Dendritic cell treated with granulocyte-macrophage colony-stimulating factor and Interleukin-4, amounts not matched to agents 40 ng/mL and 50 ng/mL, for 4 days (primary cell): ENCODE measurements around the gene RBMS3.
"Not testable (repeated sequence)": the region's sequence is repeated elsewhere in the genome, so short reads cannot be mapped to it uniquely, and the experiment has no call there.

Experiments
- H3K27ac Mint-ChIP-seq: one replicate; pipeline ENCODE4 v1.8.0; 2022; ENCODE audit warnings: mild to moderate bottlenecking, mixed read lengths
- H3K27me3 Mint-ChIP-seq: one replicate; pipeline ENCODE4 v1.8.0; 2022; ENCODE audit warnings: mild to moderate bottlenecking, mixed read lengths
- H3K36me3 Mint-ChIP-seq: one replicate; pipeline ENCODE4 v1.8.0; 2022; ENCODE audit warnings: low read depth, mixed read lengths
- H3K4me1 Mint-ChIP-seq: one replicate; pipeline ENCODE4 v1.8.0; 2022; ENCODE audit warnings: low read depth, mixed read lengths
- H3K4me3 Mint-ChIP-seq: one replicate; pipeline ENCODE4 v1.8.0; 2022; ENCODE audit warnings: mild to moderate bottlenecking, moderate library complexity, mixed read lengths
- H3K9me3 Mint-ChIP-seq: one replicate; pipeline ENCODE4 v1.8.0; 2022; ENCODE audit warnings: mixed read lengths
- intact Hi-C: fragments of 100-400 bp; cut with micrococcal nuclease; formaldehyde crosslinking; loops from one replicate; pipeline ENCODE4 v1.15.0; 2022

RBMS3 gene

DNA sequence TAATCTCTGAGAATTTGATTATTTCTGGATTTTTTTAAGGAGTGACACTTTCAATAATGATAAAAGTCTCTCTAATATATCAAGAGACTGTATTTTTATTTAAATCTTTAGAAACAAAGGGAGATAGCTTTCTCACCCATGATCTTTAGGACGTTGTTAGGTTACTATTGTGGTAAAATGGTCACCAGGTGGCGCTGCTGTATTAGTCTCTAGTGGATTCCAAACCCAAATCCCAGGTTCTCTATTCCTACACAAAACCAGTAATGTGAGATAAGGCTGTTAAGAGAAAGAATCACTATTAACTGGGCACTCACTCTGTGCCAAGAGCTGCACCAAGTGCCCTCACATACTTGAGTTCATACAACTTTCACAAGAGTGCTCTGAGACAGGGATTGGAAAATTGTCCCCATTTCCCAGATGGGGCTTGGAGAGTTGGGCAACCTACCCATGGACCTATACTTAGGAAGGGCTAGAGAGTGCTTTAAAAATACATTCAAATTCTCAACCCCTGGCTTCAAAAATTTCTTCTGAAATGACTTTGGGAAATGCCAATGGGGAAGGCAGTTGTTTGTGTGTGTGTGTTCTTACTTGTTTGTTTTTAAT is 732.2 kb downstream of the RBMS3 start:
- H3K4me1 Mint-ChIP-seq = no peaks in the 10 kb centered on the region
- H3K36me3 Mint-ChIP-seq = no peaks in the 10 kb centered on the region
- no peak overlapping the region for H3K27ac Mint-ChIP-seq
- no peaks in the 10 kb centered on the region for H3K9me3 Mint-ChIP-seq
- no peaks in the 10 kb centered on the region for H3K27me3 Mint-ChIP-seq
- no peak overlapping the region for H3K4me3 Mint-ChIP-seq
- intact Hi-C loops = loop anchor here (1.0 to 5.0 kb wide), 4 partner anchors 186 to 1119 kb away; no protein-coding TSS in a partner anchor

DNA sequence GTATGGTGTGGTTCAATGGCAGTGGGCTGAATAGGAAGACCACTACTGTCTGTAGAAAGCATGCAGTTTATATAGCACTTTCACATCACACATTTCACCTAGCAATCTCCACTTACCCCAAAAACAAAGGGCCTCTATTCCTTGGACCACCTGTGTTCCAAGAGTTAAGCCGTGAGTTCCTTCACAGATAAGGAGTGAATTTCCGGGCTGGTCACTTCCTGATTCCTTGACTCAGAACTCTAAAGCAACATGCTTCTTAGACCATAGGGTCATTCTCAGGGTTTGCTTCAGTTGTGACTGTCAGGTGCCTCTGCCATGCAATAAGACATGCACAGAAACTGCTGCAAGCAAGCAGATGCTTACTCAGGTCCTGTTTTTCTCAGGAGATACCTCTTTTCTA is 737.0 kb downstream of the RBMS3 start:
- Mint-ChIP-seq H3K27ac (no peak overlapping the region), H3K27me3 (no peaks in the 10 kb centered on the region), H3K4me3 (no peak overlapping the region), H3K4me1 (no peaks in the 10 kb centered on the region), H3K36me3 (no peaks in the 10 kb centered on the region), H3K9me3 (no peaks in the 10 kb centered on the region)
- intact Hi-C loops = no loop called here

DNA sequence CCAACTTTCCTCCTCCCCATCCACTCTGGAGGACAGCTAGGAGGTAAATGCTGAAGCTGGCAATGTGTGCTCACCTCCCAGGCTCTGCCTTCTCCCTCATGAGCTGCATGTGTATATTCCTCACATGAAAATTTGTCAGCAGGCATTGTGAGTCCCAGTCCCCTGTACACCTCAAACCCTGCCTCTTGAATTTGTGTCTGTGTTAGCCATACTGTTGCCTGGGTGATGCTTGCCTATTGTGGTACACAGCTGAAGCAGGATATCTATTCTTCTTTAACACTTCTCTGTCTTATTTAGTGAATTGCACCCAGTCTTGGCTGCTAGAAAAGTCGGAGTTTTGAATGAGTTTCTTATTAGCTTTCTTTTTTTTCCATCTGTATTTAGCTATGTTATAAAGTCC is 739.5 kb downstream of the RBMS3 start:
- H3K36me3 Mint-ChIP-seq = no peaks in the 10 kb centered on the region
- intact Hi-C loops = no loop called here
- no peak overlapping the region for H3K4me3 Mint-ChIP-seq
- no peaks in the 10 kb centered on the region for H3K27me3 Mint-ChIP-seq
- no peaks in the 10 kb centered on the region for H3K9me3 Mint-ChIP-seq
- H3K27ac Mint-ChIP-seq = no peak overlapping the region
- no peaks in the 10 kb centered on the region for H3K4me1 Mint-ChIP-seq

DNA sequence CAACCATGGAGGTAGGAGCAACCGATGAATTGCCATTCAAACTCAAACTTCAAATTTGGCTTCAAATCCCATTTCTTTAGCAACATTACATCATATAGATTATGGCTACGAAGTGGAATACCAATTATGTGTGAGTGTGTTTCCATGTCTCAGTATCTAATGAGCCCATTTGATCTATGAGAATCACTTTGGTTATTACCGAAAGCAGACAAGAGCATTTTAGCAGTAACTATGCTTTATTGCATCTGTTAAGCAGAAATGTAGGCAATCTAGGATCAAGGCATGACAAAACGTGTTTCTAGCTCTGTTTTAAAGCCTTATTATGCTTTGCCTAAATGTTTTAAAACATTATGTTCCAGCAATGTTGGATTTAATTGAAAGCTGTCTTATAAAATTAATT is 743.6 kb downstream of the RBMS3 start:
- Mint-ChIP-seq H3K4me1 (no peaks in the 10 kb centered on the region), H3K9me3 (no peaks in the 10 kb centered on the region), H3K27me3 (no peaks in the 10 kb centered on the region), H3K27ac (no peak overlapping the region), H3K4me3 (no peak overlapping the region), H3K36me3 (no peaks in the 10 kb centered on the region)
- intact Hi-C loops = no loop called here

DNA sequence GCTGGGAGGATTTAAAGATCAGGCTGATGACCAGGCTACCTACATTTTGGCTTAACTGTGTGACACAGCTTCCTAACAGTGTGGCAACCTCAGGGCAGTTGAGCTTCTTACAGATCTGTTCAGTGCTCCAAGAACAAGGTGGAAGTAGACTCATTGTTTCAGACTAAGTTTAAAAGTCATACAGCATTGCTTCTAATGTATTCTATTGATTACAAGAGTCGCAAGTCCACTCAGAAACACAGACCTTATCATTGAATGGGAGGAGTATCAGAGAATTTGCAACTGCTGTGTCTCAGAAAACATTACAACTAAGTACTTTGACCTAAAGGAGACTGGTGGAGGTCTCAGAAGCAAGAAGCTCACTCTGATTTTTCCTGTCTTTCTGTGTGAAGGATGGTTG is 746.0 kb downstream of the RBMS3 start:
- H3K27me3 Mint-ChIP-seq = no peaks in the 10 kb centered on the region
- intact Hi-C loops = no loop called here
- no peaks in the 10 kb centered on the region for H3K4me1 Mint-ChIP-seq
- no peak overlapping the region for H3K4me3 Mint-ChIP-seq
- H3K9me3 Mint-ChIP-seq = no peaks in the 10 kb centered on the region
- H3K36me3 Mint-ChIP-seq = no peaks in the 10 kb centered on the region
- H3K27ac Mint-ChIP-seq = no peak overlapping the region

DNA sequence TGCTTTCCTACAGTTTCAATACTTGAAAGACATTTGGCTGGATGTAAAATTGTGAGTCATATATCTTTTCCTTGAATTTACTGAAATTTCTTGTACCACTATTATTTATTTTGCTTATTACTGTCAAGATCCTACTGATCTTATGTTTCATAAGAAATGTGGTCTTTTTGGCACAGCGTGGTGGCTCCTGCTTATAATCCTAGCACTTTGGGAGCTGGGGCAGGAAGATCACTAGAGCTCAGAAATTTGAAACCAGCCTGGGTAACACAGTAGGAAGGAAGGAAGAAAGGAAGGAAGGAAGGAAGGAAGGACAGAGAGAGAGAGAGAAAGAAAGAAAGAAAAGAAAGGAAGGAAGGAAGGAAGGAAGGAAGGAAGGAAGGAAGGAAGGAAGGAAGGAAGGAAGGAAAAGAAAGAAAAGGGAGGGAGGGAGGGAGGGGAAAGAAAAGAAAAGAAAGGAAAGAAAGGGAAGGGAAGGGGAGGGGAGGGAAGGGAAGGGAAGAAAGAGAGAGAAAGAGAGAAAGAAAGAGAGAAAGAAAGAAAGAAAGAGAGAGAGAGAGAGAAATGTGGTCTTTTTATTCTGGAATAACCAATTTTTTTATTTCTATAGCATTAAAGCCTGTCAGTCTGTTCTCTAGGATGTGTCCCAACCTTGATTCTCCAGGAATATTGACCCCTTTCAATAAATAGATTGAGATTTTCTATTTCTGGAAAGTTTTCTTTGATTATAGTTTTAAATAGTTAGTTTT is 753.5 kb downstream of the RBMS3 start:
- intact Hi-C loops = no loop called here
- no peaks in the 10 kb centered on the region for H3K36me3 Mint-ChIP-seq
- H3K4me1 Mint-ChIP-seq = peaks cover under 1% of the 10 kb centered on the region
- peaks cover 3% of the 10 kb centered on the region for H3K27me3 Mint-ChIP-seq
- H3K9me3 Mint-ChIP-seq = peaks cover 9% of the 10 kb centered on the region
- H3K4me3 Mint-ChIP-seq = no peak overlapping the region
- H3K27ac Mint-ChIP-seq = no peak overlapping the region

DNA sequence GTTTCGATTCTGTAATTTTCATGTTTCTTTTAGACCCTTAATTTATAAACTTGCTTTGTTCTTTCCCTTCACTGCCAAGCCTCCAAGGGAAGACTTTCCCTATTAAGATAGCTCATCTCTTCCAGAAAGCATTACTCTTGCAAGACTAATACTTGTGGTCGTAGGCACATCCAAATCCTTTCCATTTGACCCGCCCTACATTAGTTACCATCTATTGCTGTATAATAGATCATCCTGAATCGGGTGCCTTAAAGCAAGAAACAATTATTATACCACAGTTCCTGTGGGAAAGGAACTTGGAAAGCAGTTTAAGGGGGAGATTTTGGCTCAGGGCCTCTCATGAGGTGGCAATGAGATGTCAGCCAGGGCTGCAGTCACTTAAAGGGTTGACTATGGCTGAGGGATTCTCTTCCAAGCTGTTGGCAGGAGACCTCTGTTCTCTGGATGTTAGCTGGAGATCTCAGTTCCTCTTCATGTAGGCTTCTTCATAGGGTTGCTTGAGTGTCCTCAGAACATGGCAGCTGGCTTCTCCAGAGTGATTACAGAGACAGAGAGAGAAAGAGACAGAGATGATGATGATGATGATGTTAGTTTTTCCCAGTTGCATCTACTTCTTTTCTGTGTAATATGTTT is 755.2 kb downstream of the RBMS3 start:
- peaks cover 9% of the 10 kb centered on the region for H3K9me3 Mint-ChIP-seq
- H3K27me3 Mint-ChIP-seq = peaks cover 3% of the 10 kb centered on the region
- H3K27ac Mint-ChIP-seq = no peak overlapping the region
- no peak overlapping the region for H3K4me3 Mint-ChIP-seq
- H3K4me1 Mint-ChIP-seq = peaks cover 16% of the 10 kb centered on the region
- intact Hi-C loops = no loop called here
- H3K36me3 Mint-ChIP-seq = no peaks in the 10 kb centered on the region

DNA sequence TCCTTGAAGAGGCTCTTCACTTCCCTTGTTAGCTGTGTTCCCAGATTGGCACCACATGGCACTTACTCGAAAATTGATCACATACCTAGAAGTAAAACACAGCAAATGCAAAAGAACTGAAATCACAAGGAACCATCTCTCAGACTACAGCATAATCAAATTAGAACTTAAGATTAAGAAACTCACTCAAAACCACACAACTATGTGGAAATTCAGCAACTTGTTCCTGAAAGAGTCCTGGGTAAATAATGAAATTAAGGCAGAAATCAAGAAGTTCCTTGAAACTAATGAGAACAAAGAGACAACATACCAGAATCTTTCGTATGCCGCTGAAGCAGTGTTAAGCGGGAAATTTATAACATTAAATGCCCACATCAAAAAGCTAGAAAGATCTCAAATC is 759.3 kb downstream of the RBMS3 start:
- Mint-ChIP-seq H3K36me3 (no peaks in the 10 kb centered on the region), H3K9me3 (peaks cover 9% of the 10 kb centered on the region), H3K27me3 (no peaks in the 10 kb centered on the region), H3K4me1 (peaks cover 31% of the 10 kb centered on the region), H3K27ac (no peak overlapping the region), H3K4me3 (no peak overlapping the region)
- intact Hi-C loops = loop anchor here (10.0 kb wide), 2 partner anchors 515 to 585 kb away; no protein-coding TSS in a partner anchor

DNA sequence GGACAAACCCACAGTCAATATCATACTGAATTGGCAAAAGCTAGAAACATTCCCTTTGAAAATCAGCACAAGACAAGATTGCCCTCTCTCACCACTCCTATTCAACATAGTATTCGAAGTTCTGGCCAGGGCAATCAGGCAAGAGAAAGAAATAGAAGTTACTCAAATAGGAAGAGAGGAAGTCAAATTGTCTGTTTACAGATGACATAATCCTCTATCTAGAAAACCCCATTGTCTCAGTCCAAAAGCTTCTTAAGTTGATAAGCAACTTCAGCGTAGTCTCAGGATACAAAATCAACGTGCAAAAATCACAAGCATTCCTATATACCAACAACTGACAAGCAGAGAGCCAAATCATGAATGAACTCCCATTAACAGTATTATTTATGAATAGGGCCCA is 760.6 kb downstream of the RBMS3 start:
- H3K4me3 Mint-ChIP-seq, H3K9me3 Mint-ChIP-seq, H3K27ac Mint-ChIP-seq, H3K27me3 Mint-ChIP-seq, H3K36me3 Mint-ChIP-seq: not testable (repeated sequence)
- peaks cover 31% of the 10 kb centered on the region for H3K4me1 Mint-ChIP-seq
- intact Hi-C loops = loop anchor here (1.0 to 10.0 kb wide), 3 partner anchors 513 to 652 kb away; no protein-coding TSS in a partner anchor

DNA sequence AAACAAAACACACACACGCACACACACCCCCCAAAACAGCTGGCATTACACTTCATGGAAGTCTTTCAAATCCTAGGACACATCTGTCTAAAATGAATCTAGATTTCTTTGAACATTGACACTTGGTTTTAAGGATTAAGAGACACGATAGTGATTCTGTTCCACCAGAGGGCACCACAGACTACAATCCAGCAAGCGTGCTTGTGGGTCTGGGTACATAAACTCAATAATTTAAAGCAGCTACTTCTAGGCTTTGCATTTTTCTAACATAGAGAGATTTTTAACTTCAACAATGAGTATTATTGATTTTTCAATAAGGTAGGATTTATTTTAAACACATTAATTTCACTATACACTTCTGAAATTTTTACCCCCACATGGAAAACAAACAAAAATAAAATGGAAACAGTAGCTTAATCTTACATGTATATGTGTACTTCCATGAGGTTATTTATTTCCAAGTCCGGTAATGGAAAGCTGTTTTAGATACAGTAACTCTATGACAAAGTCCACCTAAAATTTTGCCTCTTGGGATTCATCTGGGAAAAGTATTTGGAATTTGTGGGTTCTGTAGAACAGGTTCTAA is 761.5 kb downstream of the RBMS3 start:
- intact Hi-C loops = loop anchor here (1.0 to 10.0 kb wide), 3 partner anchors 157 to 582 kb away; no protein-coding TSS in a partner anchor
- Mint-ChIP-seq H3K9me3 (no peaks in the 10 kb centered on the region), H3K4me3 (no peak overlapping the region), H3K36me3 (no peaks in the 10 kb centered on the region), H3K27ac (no peak overlapping the region), H3K27me3 (no peaks in the 10 kb centered on the region), H3K4me1 (peaks cover 31% of the 10 kb centered on the region)

DNA sequence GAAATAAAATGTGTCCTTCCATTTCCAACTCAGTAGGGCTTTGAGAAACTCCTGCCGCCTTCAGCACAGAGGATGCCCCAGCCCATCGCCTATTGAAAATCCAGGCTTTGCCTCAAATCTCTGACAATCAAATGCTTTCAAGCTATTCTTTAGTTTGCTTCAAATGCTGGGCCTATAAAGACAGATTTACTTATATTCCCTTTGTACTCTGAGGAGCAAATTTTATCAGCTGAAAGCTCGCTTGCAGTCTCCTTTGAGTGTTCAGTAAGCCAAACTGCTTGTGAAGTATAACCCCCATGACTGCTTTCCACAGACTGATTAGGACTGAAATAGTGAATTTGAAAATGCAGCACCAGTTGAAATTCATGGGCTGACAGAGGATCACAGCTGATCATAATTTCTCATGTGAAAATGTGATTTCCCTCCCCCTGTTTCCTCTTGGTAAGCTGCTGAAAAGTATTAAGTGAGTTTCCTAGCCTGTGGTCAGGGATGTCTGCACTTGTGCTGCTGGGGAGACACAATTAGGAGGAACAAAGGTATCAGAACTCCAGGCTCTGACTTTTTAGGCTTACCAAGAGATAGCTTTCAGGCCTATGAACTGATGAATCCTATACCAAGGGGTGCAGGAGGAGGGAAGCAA is 762.2 kb downstream of the RBMS3 start:
- no peaks in the 10 kb centered on the region for H3K36me3 Mint-ChIP-seq
- no peak overlapping the region for H3K4me3 Mint-ChIP-seq
- no peaks in the 10 kb centered on the region for H3K9me3 Mint-ChIP-seq
- intact Hi-C loops = loop anchor here (1.0 to 10.0 kb wide), 3 partner anchors 156 to 582 kb away; no protein-coding TSS in a partner anchor
- H3K27me3 Mint-ChIP-seq = no peaks in the 10 kb centered on the region
- no peak overlapping the region for H3K27ac Mint-ChIP-seq
- peaks cover 31% of the 10 kb centered on the region for H3K4me1 Mint-ChIP-seq

DNA sequence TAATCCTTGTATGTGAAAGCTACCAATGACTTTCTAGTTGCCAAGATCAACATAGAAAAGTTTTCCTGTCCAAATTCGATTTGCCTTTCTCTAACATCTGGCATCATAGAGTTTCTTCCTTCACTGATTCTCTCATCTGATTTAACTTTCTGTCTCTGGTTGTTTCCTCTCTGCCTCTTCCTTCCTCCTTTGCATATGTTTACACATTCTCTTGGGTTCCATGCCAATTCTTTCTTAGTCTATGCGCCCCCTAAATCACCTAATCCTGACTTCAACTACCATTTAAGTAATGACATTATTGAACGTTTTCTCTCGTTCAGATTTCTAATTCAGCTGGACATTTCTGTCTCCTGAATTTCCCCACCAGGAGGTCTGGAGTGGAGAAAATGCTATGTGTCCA is 763.6 kb downstream of the RBMS3 start:
- Mint-ChIP-seq H3K4me3 (no peak overlapping the region), H3K36me3 (no peaks in the 10 kb centered on the region), H3K4me1 (peaks cover 30% of the 10 kb centered on the region), H3K9me3 (no peaks in the 10 kb centered on the region), H3K27ac (no peak overlapping the region), H3K27me3 (no peaks in the 10 kb centered on the region)
- intact Hi-C loops = loop anchor here (10.0 kb wide), 2 partner anchors 510 to 580 kb away; no protein-coding TSS in a partner anchor

DNA sequence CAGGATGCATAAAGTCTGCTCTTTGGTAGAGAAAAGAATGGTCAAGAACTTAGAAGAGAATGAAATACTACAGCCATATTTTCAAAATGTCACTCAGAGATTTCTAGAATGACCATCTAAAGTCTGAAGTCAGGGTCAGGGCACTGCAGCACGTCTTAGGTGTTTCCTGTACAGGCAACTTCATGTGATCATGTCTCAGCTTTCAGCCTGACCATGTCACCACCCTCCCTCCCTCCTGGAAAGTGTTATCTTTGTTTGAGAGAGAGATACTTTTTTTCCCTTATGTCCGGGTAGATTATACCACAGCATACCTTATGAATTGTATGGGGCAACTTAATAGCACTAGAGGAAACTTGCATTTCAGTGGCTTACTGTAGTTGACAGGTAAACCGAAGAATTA is 767.6 kb downstream of the RBMS3 start:
- Mint-ChIP-seq H3K36me3 (no peaks in the 10 kb centered on the region), H3K4me1 (peaks cover 7% of the 10 kb centered on the region), H3K27me3 (no peaks in the 10 kb centered on the region), H3K4me3 (no peak overlapping the region), H3K9me3 (peaks cover 11% of the 10 kb centered on the region), H3K27ac (no peak overlapping the region)
- intact Hi-C loops = loop anchor here (10.0 kb wide), 2 partner anchors 506 to 576 kb away; no protein-coding TSS in a partner anchor
